ENCODE results near the gene NECTIN2.
"Not testable (repeated sequence)": the region's sequence is repeated elsewhere in the genome, so short reads cannot be mapped to it uniquely, and the experiment has no call there.

Gene NECTIN2

GRCh38 chr19:44817725-44818465 lies 28.2 kb upstream of the NECTIN2 start:
- DNase-seq = no peak

GRCh38 chr19:44818466-44819031 lies 27.5 kb upstream of the NECTIN2 start:
- DNase-seq = no peak

- DNase-seq = no peak
These were observed 26.8 kb upstream of the NECTIN2 start for GRCh38 chr19:44819246-44819832.

GRCh38 chr19:44820648-44821609 lies 25.2 kb upstream of the NECTIN2 start:
- no peak for DNase-seq

GRCh38 chr19:44822177-44822576 lies 23.9 kb upstream of the NECTIN2 start:
- no peak for DNase-seq

- no peak for DNase-seq
These were observed 23.3 kb upstream of the NECTIN2 start for GRCh38 chr19:44822670-44823372.

GRCh38 chr19:44823373-44823698 lies 22.8 kb upstream of the NECTIN2 start:
- no peak for DNase-seq

- DNase-seq = no peak
These were observed 21.3 kb upstream of the NECTIN2 start for GRCh38 chr19:44824761-44825160.

- DNase-seq = not testable (repeated sequence)
These were observed 13.2 kb upstream of the NECTIN2 start for GRCh38 chr19:44832875-44833274.

- not testable (repeated sequence) for DNase-seq
These were observed 11.7 kb upstream of the NECTIN2 start for GRCh38 chr19:44834399-44834798.

- DNase-seq = no peak
These were observed 6.8 kb upstream of the NECTIN2 start for GRCh38 chr19:44839276-44839675.

- no peak for DNase-seq
These were observed 5.3 kb upstream of the NECTIN2 start for GRCh38 chr19:44840811-44841210.

- DNase-seq = no peak
These were observed 4.9 kb upstream of the NECTIN2 start for GRCh38 chr19:44841231-44841630.

GRCh38 chr19:44845286-44845611 lies 848 bp upstream of the NECTIN2 start:
- DNase-seq = no peak

GRCh38 chr19:44846455-44847143 lies 502 bp downstream of the NECTIN2 start:
- DNase-seq = no peak

- DNase-seq = no peak
These were observed 1.3 kb downstream of the NECTIN2 start for GRCh38 chr19:44847144-44848035.

GRCh38 chr19:44848036-44848811 lies 2.1 kb downstream of the NECTIN2 start:
- DNase-seq = no peak

GRCh38 chr19:44848812-44849447 lies 2.8 kb downstream of the NECTIN2 start:
- DNase-seq = no peak

GRCh38 chr19:44850641-44851109 lies 4.6 kb downstream of the NECTIN2 start:
- DNase-seq = no peak

- DNase-seq = no peak
These were observed 5.3 kb downstream of the NECTIN2 start for GRCh38 chr19:44851427-44851826.
